HepG2 (cell line): Measurements from ENCODE around the gene PDGFD. TPM values are rescaled to one million over a fixed set of nuclear protein-coding genes. Genes with fewer than 3 reads are reported as not detected.

Experiments
- ETV6 ChIP-seq: sonication (generic); formaldehyde crosslinking; conservative IDR thresholded peaks from 2 replicates; pipeline ENCODE4 v1.4.0; 2020; ENCODE audit warnings: missing genetic modification reagents
- JUNB ChIP-seq: sonication (generic); formaldehyde crosslinking; IDR thresholded peaks from 2 replicates; pipeline ENCODE4 v1.8.0; 2022; ENCODE audit warnings: missing genetic modification reagents, mild to moderate bottlenecking, borderline replicate concordance
- KDM4B ChIP-seq: sonication (generic); formaldehyde crosslinking; IDR thresholded peaks from 2 replicates; pipeline ENCODE4 v1.4.0; 2020; ENCODE audit warnings: missing genetic modification reagents
- SETDB1 ChIP-seq: sonication (generic); formaldehyde crosslinking; IDR thresholded peaks from 2 replicates; pipeline ENCODE4 v1.5.1; 2020; ENCODE audit warnings: missing genetic modification reagents, mild to moderate bottlenecking, borderline replicate concordance
- SPEN ChIP-seq: sonication (generic); formaldehyde crosslinking; IDR thresholded peaks from 2 replicates; pipeline ENCODE4 v1.5.1; 2020; ENCODE audit warnings: low read depth, mild to moderate bottlenecking, missing genetic modification reagents
- ZBTB39 ChIP-seq: sonication (generic); formaldehyde crosslinking; IDR thresholded peaks from 2 replicates; pipeline ENCODE4 v1.5.0; 2020; ENCODE audit warnings: missing genetic modification reagents
- ZNF318 ChIP-seq: sonication (generic); formaldehyde crosslinking; IDR thresholded peaks from 2 replicates; pipeline ENCODE4 v1.4.0; 2020; ENCODE audit warnings: mild to moderate bottlenecking, missing genetic modification reagents
- ZNF430 ChIP-seq: sonication (generic); formaldehyde crosslinking; IDR thresholded peaks from 2 replicates; pipeline ENCODE4 v1.9.0; 2021; ENCODE audit warnings: mild to moderate bottlenecking, missing genetic modification reagents
- ZNF784 ChIP-seq: sonication (generic); formaldehyde crosslinking; IDR thresholded peaks from 2 replicates; pipeline ENCODE4 v1.5.1; 2020; ENCODE audit warnings: missing genetic modification reagents, mild to moderate bottlenecking, borderline replicate concordance
- polyA plus RNA-seq, 8 experiments: library from polyadenylated mRNA; depleted of rRNA in 3 of 8; stranded (reverse) in 7 of 8; unstranded in 1 of 8; fragments of >200 nt; fragmentation: Illumina TruSeq in 4 of 8; extraction: Trizol in 4 of 8; gene quantifications; 2 replicates each; pipeline versions ENCODE4 v1.2.1 to v1.2.3, GENCODE V29; 2011 to 2016; ENCODE audit warnings: low read depth in 4 of 8, missing spikeins in 1 of 8, mixed read lengths in 1 of 8; ENCODE audit not compliant: insufficient read depth in 1 of 8
- total RNA-seq, 5 experiments: library from RNA; depleted of rRNA; stranded (reverse); fragments of >200 nt; fragmentation: Illumina TruSeq; extraction: Trizol; gene quantifications; 2 replicates each; pipeline ENCODE4 v1.2.3, GENCODE V29; 2016; ENCODE audit warnings: low read depth in 1 of 5

Gene PDGFD
- total and polyA plus RNA-seq, 2 of the 13 experiments (the other 11 are each of a cell fraction or from before 2014, with no cell fraction given) = 0.09 to 0.29 TPM

- TF ChIP-seq ZNF318 = no peak
- no peak for TF ChIP-seq ZNF784 (CRISPR knock-in tag)
- TF ChIP-seq JUNB (CRISPR knock-in tag) = no peak
- TF ChIP-seq KDM4B (CRISPR knock-in tag) = no peak
- no peak for TF ChIP-seq ZNF430
- no peak for TF ChIP-seq ETV6 (CRISPR knock-in tag)
- no peak for TF ChIP-seq SPEN (CRISPR knock-in tag)
- TF ChIP-seq ZBTB39 (CRISPR knock-in tag) = no peak
- no peak for TF ChIP-seq SETDB1 (CRISPR knock-in tag)
- TF ChIP-seq, all 625 proteins: peak for 0
These were observed 1.1 kb upstream of the PDGFD start (continued) for GRCh38 chr11:104165014-104165413.
